HL-60 (cell line): ENCODE results near the gene DCC.

ENCODE experiments used
- DNase-seq, 2 experiments: peaks; one replicate each; pipeline ENCODE4 v3.0.0-alpha.2; 2010 to 2020; ENCODE audit warnings: low read depth in 1 of 2, low spot score in 1 of 2
- H3K27ac ChIP-seq: fragments of 250-450 bp; sonication (Bioruptor Pico); replicated peaks from 2 replicates; pipeline ENCODE4 v1.5.1; 2020; ENCODE audit warnings: mild to moderate bottlenecking, moderate library complexity
- H3K27me3 ChIP-seq: fragments of 250-450 bp; sonication (Bioruptor Pico); 2 replicates; pipeline ENCODE4 v1.5.1; 2021; ENCODE audit warnings: mild to moderate bottlenecking, moderate library complexity; ENCODE audit not compliant: insufficient read depth, poor library complexity, severe bottlenecking
- H3K4me3 ChIP-seq: replicated peaks from 2 replicates; pipeline ENCODE4 v1.5.1; 2011; ENCODE audit warnings: mild to moderate bottlenecking, control low read depth, low read length; ENCODE audit not compliant: insufficient read depth
- GABPA ChIP-seq: IDR thresholded peaks from 2 replicates; pipeline ENCODE4 v1.6.1; 2012; ENCODE audit warnings: low read depth
- POLR2AphosphoS5 ChIP-seq: IDR thresholded peaks from 2 replicates; pipeline ENCODE4 v1.6.1; 2012; ENCODE audit warnings: low read depth
- SPI1 ChIP-seq: IDR thresholded peaks from 2 replicates; pipeline ENCODE4 v1.6.1; 2012; ENCODE audit warnings: low read depth, mild to moderate bottlenecking, borderline replicate concordance
- TF ChIP-seq, protein P1 (sequence below): IDR thresholded peaks from 2 replicates; pipeline ENCODE4 v1.6.1; 2012; ENCODE audit warnings: low read depth; ENCODE audit not compliant: insufficient replicate concordance
- TF ChIP-seq, protein P2 (sequence below): IDR thresholded peaks from one replicate; pipeline ENCODE4 v1.5.1; 2011; ENCODE audit warnings: low read length, control low read depth, inconsistent platforms; ENCODE audit not compliant: insufficient read depth

Gene DCC

DNA sequence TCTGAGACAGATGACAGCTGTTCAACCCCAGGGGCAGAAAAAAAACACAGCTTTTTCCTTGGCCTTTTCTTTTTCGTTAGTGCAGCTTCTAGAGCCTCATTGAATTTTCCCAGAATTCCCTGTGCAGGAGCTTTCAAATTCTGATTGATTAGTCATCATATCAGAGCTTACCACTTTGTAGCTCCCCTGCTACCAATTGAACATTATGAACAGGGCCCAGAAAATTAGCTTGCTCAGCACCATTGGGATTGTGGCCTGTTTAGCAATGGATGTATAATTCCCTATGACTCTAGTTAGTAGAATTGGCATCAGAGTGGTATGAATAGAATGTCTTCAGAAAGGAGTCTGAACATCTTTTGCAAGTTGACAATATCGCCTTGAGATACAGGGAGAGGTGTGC, 631.1 kb downstream of the DCC start:
- Histone ChIP-seq H3K27me3 (no peaks in the 10 kb centered on the region), H3K4me3 (no peak overlapping the region), H3K27ac (no peak overlapping the region)
- TF ChIP-seq GABPA (no peak), SPI1 (no peak), POLR2AphosphoS5 (no peak)
- TF ChIP-seq, protein P1, sequence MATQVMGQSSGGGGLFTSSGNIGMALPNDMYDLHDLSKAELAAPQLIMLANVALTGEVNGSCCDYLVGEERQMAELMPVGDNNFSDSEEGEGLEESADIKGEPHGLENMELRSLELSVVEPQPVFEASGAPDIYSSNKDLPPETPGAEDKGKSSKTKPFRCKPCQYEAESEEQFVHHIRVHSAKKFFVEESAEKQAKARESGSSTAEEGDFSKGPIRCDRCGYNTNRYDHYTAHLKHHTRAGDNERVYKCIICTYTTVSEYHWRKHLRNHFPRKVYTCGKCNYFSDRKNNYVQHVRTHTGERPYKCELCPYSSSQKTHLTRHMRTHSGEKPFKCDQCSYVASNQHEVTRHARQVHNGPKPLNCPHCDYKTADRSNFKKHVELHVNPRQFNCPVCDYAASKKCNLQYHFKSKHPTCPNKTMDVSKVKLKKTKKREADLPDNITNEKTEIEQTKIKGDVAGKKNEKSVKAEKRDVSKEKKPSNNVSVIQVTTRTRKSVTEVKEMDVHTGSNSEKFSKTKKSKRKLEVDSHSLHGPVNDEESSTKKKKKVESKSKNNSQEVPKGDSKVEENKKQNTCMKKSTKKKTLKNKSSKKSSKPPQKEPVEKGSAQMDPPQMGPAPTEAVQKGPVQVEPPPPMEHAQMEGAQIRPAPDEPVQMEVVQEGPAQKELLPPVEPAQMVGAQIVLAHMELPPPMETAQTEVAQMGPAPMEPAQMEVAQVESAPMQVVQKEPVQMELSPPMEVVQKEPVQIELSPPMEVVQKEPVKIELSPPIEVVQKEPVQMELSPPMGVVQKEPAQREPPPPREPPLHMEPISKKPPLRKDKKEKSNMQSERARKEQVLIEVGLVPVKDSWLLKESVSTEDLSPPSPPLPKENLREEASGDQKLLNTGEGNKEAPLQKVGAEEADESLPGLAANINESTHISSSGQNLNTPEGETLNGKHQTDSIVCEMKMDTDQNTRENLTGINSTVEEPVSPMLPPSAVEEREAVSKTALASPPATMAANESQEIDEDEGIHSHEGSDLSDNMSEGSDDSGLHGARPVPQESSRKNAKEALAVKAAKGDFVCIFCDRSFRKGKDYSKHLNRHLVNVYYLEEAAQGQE: no peak
- TF ChIP-seq, protein P2, sequence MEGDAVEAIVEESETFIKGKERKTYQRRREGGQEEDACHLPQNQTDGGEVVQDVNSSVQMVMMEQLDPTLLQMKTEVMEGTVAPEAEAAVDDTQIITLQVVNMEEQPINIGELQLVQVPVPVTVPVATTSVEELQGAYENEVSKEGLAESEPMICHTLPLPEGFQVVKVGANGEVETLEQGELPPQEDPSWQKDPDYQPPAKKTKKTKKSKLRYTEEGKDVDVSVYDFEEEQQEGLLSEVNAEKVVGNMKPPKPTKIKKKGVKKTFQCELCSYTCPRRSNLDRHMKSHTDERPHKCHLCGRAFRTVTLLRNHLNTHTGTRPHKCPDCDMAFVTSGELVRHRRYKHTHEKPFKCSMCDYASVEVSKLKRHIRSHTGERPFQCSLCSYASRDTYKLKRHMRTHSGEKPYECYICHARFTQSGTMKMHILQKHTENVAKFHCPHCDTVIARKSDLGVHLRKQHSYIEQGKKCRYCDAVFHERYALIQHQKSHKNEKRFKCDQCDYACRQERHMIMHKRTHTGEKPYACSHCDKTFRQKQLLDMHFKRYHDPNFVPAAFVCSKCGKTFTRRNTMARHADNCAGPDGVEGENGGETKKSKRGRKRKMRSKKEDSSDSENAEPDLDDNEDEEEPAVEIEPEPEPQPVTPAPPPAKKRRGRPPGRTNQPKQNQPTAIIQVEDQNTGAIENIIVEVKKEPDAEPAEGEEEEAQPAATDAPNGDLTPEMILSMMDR: no peak
- DNase-seq: no peak

DNA sequence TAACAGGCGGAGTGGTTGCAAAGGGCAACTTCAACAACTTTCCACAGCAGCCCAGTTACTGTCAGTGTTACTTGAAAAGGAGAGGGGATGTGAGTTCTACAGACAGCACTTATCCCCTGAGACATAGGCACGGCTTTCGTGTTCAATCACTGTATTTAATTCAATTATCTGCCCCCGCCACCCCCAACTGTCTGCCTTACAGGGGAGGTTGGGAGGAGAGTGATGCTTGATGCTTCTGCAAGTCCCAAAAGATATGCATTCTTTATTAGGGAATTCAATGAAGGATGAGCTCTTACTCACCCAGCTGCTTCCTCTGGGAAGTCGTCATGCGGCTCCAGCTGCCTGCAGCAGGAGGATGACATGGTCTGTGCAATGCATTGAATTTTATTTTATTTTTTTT, 639.9 kb downstream of the DCC start:
- DNase-seq: no peak
- H3K4me3 ChIP-seq: no peak overlapping the region
- no peaks in the 10 kb centered on the region for H3K27me3 ChIP-seq
- H3K27ac ChIP-seq: no peak overlapping the region
- TF ChIP-seq GABPA (no peak), POLR2AphosphoS5 (no peak), SPI1 (no peak)
- TF ChIP-seq, protein P1: no peak
- TF ChIP-seq, protein P2: no peak

DNA sequence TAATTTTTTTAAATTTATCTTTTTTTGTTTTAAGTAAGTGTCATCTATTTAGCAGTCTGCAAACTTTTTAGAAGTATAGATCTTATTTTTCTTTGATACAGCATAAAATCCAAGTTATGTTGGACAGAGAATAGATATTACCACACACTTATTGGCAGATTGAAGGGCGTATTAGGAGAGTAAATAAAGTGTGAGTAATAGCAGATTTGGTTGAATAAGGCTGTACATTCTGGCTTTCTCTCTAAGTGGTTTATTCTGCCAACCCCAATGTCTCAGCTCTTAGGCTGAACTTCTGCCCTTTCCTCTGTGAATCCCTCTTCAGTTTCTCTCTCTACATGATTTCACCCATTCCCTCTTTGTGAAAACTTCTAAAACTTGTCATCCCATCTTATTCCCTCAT, 651.2 kb downstream of the DCC start:
- no peak overlapping the region for H3K27ac ChIP-seq
- H3K27me3 ChIP-seq: no peaks in the 10 kb centered on the region
- DNase-seq: no peak
- TF ChIP-seq, protein P2: no peak
- TF ChIP-seq SPI1 (no peak), POLR2AphosphoS5 (no peak), GABPA (no peak)
- no peak overlapping the region for H3K4me3 ChIP-seq

DNA sequence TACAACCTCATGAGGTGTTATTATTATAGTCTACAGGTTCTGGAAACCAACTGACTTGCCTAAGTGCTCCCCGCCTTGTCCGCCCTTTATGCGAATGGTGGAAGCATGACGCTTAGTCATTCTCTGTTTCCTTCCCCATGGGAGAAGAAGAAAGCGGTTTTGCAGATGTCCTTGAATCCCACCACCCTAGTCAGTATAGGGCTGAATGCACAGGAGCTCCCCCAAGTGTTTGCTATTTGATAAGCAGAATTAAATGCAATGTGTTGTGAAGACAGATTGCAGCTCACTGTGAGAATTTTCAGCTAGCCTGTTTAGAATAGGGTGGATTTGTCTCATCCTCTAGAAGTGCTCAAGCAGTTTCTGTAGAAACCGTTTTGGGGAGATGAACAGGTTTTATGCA, 652.0 kb downstream of the DCC start:
- no peak overlapping the region for H3K27ac ChIP-seq
- DNase-seq: no peak
- no peak overlapping the region for H3K4me3 ChIP-seq
- TF ChIP-seq SPI1 (no peak), POLR2AphosphoS5 (no peak), GABPA (no peak)
- TF ChIP-seq, protein P1: no peak
- TF ChIP-seq, protein P2: no peak
- H3K27me3 ChIP-seq: no peaks in the 10 kb centered on the region
